HepG2 (cell line): ENCODE measurements around the gene FAM229A. TPM values are rescaled to one million over a fixed set of nuclear protein-coding genes. Genes with fewer than 3 reads are reported as not detected.
A peak's percentile ranks its signal among the peaks of the same experiment; 100 is the strongest.

ENCODE experiments used
- ATAC-seq: fragments of 200-7000 bp; cut with Tn5 transposase; 3 replicates; pipeline ENCODE4 v1.9.1; 2020; ENCODE audit warnings: mild to moderate bottlenecking, moderate library complexity
- BruUV-seq: library from RNA; stranded (reverse); fragments of 400-500 nt; replicated peaks from 2 replicates; lab custom pipeline; 2021; lab: Mats Ljungman, UMichigan
- CTCF ChIA-PET: fragments of 300-600 bp; formaldehyde crosslinking; extraction: SDS; loops from one replicate; lab custom pipeline; 2021; ENCODE audit warnings: low total read pairs, inconsistent platforms, low intra/inter-chr PET ratio; lab: Yijun Ruan, JAX
- POLR2A ChIA-PET: fragments of 350-600 bp; sonication (Branson Sonifier 250); formaldehyde crosslinking; loops from one replicate; lab custom pipeline; 2020; ENCODE audit warnings: antibody characterized with exemption, inconsistent platforms; lab: Yijun Ruan, JAX
- DNase-seq: peaks from one replicate; pipeline ENCODE4 v3.0.0-alpha.2; 2015; ENCODE audit warnings: low spot score
- FAIRE-seq: peaks from 3 replicates; lab custom pipeline; 2011; peaks lifted over from hg19 to GRCh38; lab: Jason Lieb, UNC
- H2AFZ ChIP-seq: one replicate; pipeline ENCODE4 v1.6.1; 2011; ENCODE audit warnings: low read length, inconsistent platforms
- H3K27ac ChIP-seq: fragments of 300-600 bp; 3 replicates; pipeline ENCODE4 v1.8.0; 2011; ENCODE audit warnings: mixed run types, mild to moderate bottlenecking, mixed read lengths, low read length, inconsistent platforms; ENCODE audit not compliant: insufficient read depth; ENCODE audit errors: extremely low read length
- H3K27me3 ChIP-seq, 2 experiments: fragments of 200-600 bp in 1 of 2; 2 replicates in 1 of 2; 3 replicates in 1 of 2; pipeline versions ENCODE4 v1.6.0 to v1.8.0; 2011; ENCODE audit warnings: low read length in 2 of 2, mild to moderate bottlenecking in 2 of 2, moderate library complexity in 2 of 2, inconsistent platforms in 1 of 2; ENCODE audit not compliant: insufficient read depth in 2 of 2, control insufficient read depth in 1 of 2
- H3K36me3 ChIP-seq, 2 experiments: fragments of 200-600 bp in 1 of 2; replicated peaks in 1 of 2; 2 replicates in 1 of 2; 3 replicates in 1 of 2; pipeline versions ENCODE4 v1.5.1 to v1.8.0; 2011; ENCODE audit warnings: low read length in 2 of 2, inconsistent platforms in 1 of 2; ENCODE audit not compliant: insufficient read depth in 2 of 2, control insufficient read depth in 1 of 2
- H3K4me1 ChIP-seq: 2 replicates; pipeline ENCODE4 v1.5.1; 2012; ENCODE audit warnings: low read length, inconsistent platforms; ENCODE audit not compliant: insufficient read depth
- H3K4me2 ChIP-seq: 2 replicates; pipeline ENCODE4 v1.6.0; 2011; ENCODE audit warnings: low read depth, low read length, inconsistent platforms
- H3K4me3 ChIP-seq, 3 experiments: fragments of 200-600 bp in 1 of 3; sonication (generic), shearing (Covaris generic) in 1 of 3; replicated peaks in 1 of 3; 2 replicates each; pipeline ENCODE4 v1.5.1; 2011 to 2016; ENCODE audit warnings: low read length in 3 of 3, inconsistent platforms in 2 of 3, low read depth in 2 of 3, mild to moderate bottlenecking in 2 of 3, control low read depth in 1 of 3, mixed read lengths in 1 of 3; ENCODE audit not compliant: insufficient read depth in 1 of 3
- H3K79me2 ChIP-seq: one replicate; pipeline ENCODE4 v1.6.1; 2011; ENCODE audit warnings: low read length, inconsistent platforms; ENCODE audit not compliant: insufficient read depth
- H3K9ac ChIP-seq: 2 replicates; pipeline ENCODE4 v1.6.0; 2011; ENCODE audit warnings: mild to moderate bottlenecking, low read depth, low read length, inconsistent platforms; ENCODE audit not compliant: insufficient read depth
- H3K9me3 ChIP-seq: 2 replicates; pipeline ENCODE4 v1.5.1; 2012; ENCODE audit warnings: mild to moderate bottlenecking, low read length
- H4K20me1 ChIP-seq: 2 replicates; pipeline ENCODE4 v1.6.0; 2011; ENCODE audit warnings: inconsistent platforms, mild to moderate bottlenecking, low read length, moderate library complexity; ENCODE audit not compliant: insufficient read depth
- CBFB ChIP-seq: sonication (generic); formaldehyde crosslinking; IDR thresholded peaks from 2 replicates; pipeline ENCODE4 v1.4.0; 2020; ENCODE audit warnings: missing genetic modification reagents
- NFATC3 ChIP-seq: sonication (generic); formaldehyde crosslinking; IDR thresholded peaks from 2 replicates; pipeline ENCODE4 v1.5.1; 2020; ENCODE audit warnings: mild to moderate bottlenecking, missing genetic modification reagents
- NPAS2 ChIP-seq: sonication (generic); formaldehyde crosslinking; IDR thresholded peaks from 2 replicates; pipeline ENCODE4 v1.8.0; 2022; ENCODE audit warnings: mild to moderate bottlenecking, missing genetic modification reagents, borderline replicate concordance
- NR2C2 ChIP-seq: sonication (generic); formaldehyde crosslinking; IDR thresholded peaks from 2 replicates; pipeline ENCODE4 v1.4.0; 2020; ENCODE audit warnings: missing genetic modification reagents, mild to moderate bottlenecking, moderate library complexity, borderline replicate concordance
- SRSF4 ChIP-seq: fragments of 200-400 bp; formaldehyde crosslinking; IDR thresholded peaks from one replicate; pipeline ENCODE4 v1.6.1; 2018; ENCODE audit warnings: mild to moderate bottlenecking, low read depth, low read length, moderate library complexity; ENCODE audit not compliant: poor library complexity, severe bottlenecking
- ZBTB7A ChIP-seq: sonication (generic); formaldehyde crosslinking; IDR thresholded peaks from 2 replicates; pipeline ENCODE4 v1.8.0; 2022; ENCODE audit warnings: mild to moderate bottlenecking, missing genetic modification reagents
- ZFY ChIP-seq: sonication (generic); formaldehyde crosslinking; IDR thresholded peaks from 2 replicates; pipeline ENCODE4 v1.4.0; 2020; ENCODE audit warnings: missing genetic modification reagents
- ZNF343 ChIP-seq: sonication (generic); formaldehyde crosslinking; IDR thresholded peaks from 2 replicates; pipeline ENCODE4 v1.4.0; 2020; ENCODE audit warnings: mild to moderate bottlenecking, missing genetic modification reagents
- WGBS: methylation state at CpG from one replicate; pipeline ENCODE4 v1.1.6; 2017; ENCODE audit warnings: low lambda C conversion rate; 5-methylcytosine and 5-hydroxymethylcytosine counted together
- in situ Hi-C: cut with HindIII; loops from 2 replicates; pipeline ENCODE4 v1.10.0; 2017; ENCODE audit warnings: low pct_unique_long_range_greater_than_20kb; ENCODE audit not compliant: extremely low pct_ligation_motif_present
- intact Hi-C: fragments of 100-400 bp; cut with micrococcal nuclease; formaldehyde crosslinking; loops from one replicate; pipeline ENCODE4 v1.10.0; 2022; ENCODE audit not compliant: unreplicated experiment
- polyA plus RNA-seq, 8 experiments: library from polyadenylated mRNA; depleted of rRNA in 3 of 8; stranded (reverse) in 7 of 8; unstranded in 1 of 8; fragments of >200 nt; fragmentation: Illumina TruSeq in 4 of 8; extraction: Trizol in 4 of 8; gene quantifications; 2 replicates each; pipeline versions ENCODE4 v1.2.1 to v1.2.3, GENCODE V29; 2011 to 2016; ENCODE audit warnings: low read depth in 4 of 8, missing spikeins in 1 of 8, mixed read lengths in 1 of 8; ENCODE audit not compliant: insufficient read depth in 1 of 8
- total RNA-seq, 5 experiments: library from RNA; depleted of rRNA; stranded (reverse); fragments of >200 nt; fragmentation: Illumina TruSeq; extraction: Trizol; gene quantifications; 2 replicates each; pipeline ENCODE4 v1.2.3, GENCODE V29; 2016; ENCODE audit warnings: low read depth in 1 of 5

FAM229A gene
- total and polyA plus RNA-seq, 2 of the 13 experiments (the other 11 are each of a cell fraction or from before 2014, with no cell fraction given) = 3.2 to 17.6 TPM

- Histone ChIP-seq H2AFZ (no peak overlapping the region), H3K27me3 (peaks cover 0 to 4% of the 10 kb centered on the region in 2 experiments; a peak in 2 of 5 replicates)
- TF ChIP-seq SRSF4 (no peak), ZBTB7A (CRISPR knock-in tag) (no peak), NFATC3 (CRISPR knock-in tag) (no peak), ZFY (CRISPR knock-in tag) (no peak), NR2C2 (CRISPR knock-in tag) (no peak), CBFB (no peak), ZNF343 (CRISPR knock-in tag) (no peak), NPAS2 (CRISPR knock-in tag) (no peak)
- TF ChIP-seq, all 625 proteins: peak for 0
- no peak for DNase-seq
- no TSS peak for BruUV-seq
- CTCF ChIA-PET = no interaction called here
- H3K27ac ChIP-seq = no peak overlapping the region
- no peak for ATAC-seq
- H3K4me2 ChIP-seq = 0 out of 2 replicates have a peak overlapping the region, but pooled peaks have one; percentile 93
- no peak overlapping the region for H3K9ac ChIP-seq
- in situ Hi-C loops (no loop called here), intact Hi-C loops (loop anchor here (10.0 kb wide), 1 partner anchor 55 kb away; the partner anchor contains the start of gene BSDC1)
- 0 out of 5 replicates have a peak, but pooled peaks cover 0 to 2% of the 10 kb centered on the region in 2 experiments for H3K36me3 ChIP-seq
- POLR2A ChIA-PET = interaction anchor here (1.4 to 5.8 kb wide), 3 partner anchors 9 to 26 kb away, joined by 3 to 222 read pairs (median 94); no protein-coding TSS in a partner anchor
- no peaks in the 10 kb centered on the region for H3K9me3 ChIP-seq
- no peak overlapping the region for H3K4me3 ChIP-seq
- 47% methylated on average over 4 of the region's 5 CpGs for WGBS
- peaks cover 9% of the 10 kb centered on the region for H3K79me2 ChIP-seq
- H3K4me1 ChIP-seq = peaks cover 66% of the 10 kb centered on the region
- FAIRE-seq = no peak
- peaks cover 5% of the 10 kb centered on the region for H4K20me1 ChIP-seq
Observed at GRCh38 chr1:32339363-32339978, 22.8 kb downstream of the FAM229A start.
